Left renal pelvis (tissue), 4 donors: ENCODE data around the gene CNOT6L. TPM values are rescaled to one million over a fixed set of nuclear protein-coding genes. Genes with fewer than 3 reads are reported as not detected.

Experiments used
- DNase-seq, 4 donors: peaks; one replicate each; pipeline ENCODE4 v3.0.0-alpha.2; 2013; ENCODE audit warnings: low read depth in 4 of 4, low spot score in 3 of 4
- polyA plus RNA-seq, 4 donors: library from polyadenylated mRNA; unstranded; fragments of 120-200 nt; gene quantifications; one replicate each; pipeline ENCODE4 v1.2.1, GENCODE V29; 2013; ENCODE audit not compliant: insufficient read length in 4 of 4

Gene CNOT6L
- polyA plus RNA-seq, 4 donors, result 20.6 to 40.9 (median 35.1) TPM

- DNase-seq, result no peak
Observed at GRCh38 chr4:77715414-77716290, 103.5 kb downstream of the CNOT6L start.

GRCh38 chr4:77714514-77714913 is 104.7 kb downstream of the CNOT6L start:
- DNase-seq, result no peak

DNA sequence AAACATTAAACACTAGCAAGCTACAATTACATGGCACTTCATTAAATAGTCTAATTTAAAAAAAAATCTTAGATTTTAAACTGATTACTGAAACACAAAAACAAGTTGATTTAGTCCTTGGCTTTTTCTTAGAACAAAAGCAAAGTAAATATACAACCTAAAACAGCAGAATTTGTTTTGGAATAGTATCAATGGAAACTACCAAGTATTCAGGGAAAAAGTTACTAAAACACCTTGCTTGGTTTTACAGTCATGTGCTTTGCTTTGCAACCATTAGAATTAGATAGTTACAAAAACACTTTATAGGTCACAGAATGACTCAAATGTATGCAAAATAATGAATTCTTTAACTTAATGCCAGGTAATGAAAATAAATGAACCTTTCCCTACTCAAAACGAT is 105.3 kb downstream of the CNOT6L start:
- no peak for DNase-seq

DNA sequence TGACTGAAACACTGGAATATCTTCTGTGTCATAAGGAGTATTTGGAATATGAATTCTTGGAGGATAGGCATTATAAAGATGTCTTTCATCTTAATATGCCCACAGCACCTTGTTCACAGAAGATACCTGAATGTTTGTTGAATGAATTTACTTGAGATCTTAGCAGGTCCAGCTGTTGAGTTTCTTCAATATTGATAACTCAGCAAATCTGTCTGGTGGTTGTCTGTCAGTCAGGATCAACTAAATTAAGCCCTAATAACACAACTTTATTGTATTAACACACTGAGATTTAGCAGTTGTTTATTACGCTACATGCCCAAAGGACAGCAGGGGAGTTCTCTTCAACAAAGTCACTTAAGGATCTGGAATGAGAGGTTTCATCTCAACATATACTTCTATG is 106.5 kb downstream of the CNOT6L start:
- no peak for DNase-seq

- DNase-seq, result no peak
Observed at GRCh38 chr4:77711469-77711868, 107.7 kb downstream of the CNOT6L start.

DNA sequence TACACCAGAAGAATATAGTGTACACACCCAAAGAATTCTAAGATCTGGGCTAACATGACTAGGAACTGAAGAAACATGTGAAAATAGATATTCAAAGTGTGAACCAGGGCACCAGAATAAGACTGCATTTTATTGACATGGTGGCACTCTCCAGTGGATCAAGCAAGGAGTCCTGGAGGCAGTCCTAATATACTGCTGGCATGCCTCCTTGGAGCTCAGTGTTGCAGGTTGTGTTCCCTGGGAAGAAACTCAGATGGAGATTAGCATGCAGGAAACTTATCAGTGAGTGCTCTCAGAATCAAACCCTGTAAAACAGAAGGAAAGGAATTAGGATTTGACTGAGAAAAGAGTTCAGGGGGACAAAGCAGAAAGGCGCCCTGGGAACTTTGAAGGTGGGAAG is 108.5 kb downstream of the CNOT6L start:
- DNase-seq, result no peak

DNA sequence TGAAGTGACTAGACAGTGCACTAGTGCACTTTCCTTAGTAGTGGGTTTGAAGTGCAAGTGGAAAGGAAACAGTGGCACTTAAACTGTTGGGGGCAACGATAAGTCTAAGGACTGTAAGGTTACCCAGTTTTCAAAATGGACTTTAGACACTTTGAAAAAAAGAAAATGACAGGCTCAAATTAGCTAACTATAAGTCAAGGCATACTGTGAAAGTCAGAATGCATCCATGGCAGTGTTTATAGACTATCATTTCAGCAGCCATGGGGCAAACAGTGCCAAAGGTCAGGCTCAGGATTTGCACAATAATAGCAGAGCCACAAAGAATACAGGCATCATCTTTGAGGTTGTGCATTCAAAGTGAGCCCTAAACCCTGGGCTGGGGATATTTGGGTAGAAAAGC is 109.1 kb downstream of the CNOT6L start:
- no peak for DNase-seq

GRCh38 chr4:77706717-77707116 is 112.5 kb downstream of the CNOT6L start:
- no peak for DNase-seq

GRCh38 chr4:77703666-77704065 is 115.5 kb downstream of the CNOT6L start:
- no peak for DNase-seq

DNA sequence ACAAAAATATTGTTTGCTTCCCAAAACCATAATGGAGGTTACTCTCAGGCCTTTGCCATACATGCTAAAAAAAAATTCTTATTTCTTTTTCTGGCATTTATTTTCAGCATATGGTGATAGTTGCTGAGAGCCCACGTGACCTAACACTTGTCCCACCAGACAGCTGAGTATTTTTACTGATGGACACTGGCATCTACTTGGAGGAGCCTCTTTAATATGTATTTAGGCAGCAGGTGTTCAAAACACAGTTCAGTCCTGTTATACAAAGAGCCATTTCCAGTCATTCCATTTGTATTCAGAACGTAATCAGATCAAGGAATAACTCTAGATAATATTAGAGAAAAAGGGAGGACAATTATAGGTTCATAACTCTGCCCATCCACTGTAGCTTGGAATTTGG is 118.0 kb downstream of the CNOT6L start:
- no peak for DNase-seq

DNA sequence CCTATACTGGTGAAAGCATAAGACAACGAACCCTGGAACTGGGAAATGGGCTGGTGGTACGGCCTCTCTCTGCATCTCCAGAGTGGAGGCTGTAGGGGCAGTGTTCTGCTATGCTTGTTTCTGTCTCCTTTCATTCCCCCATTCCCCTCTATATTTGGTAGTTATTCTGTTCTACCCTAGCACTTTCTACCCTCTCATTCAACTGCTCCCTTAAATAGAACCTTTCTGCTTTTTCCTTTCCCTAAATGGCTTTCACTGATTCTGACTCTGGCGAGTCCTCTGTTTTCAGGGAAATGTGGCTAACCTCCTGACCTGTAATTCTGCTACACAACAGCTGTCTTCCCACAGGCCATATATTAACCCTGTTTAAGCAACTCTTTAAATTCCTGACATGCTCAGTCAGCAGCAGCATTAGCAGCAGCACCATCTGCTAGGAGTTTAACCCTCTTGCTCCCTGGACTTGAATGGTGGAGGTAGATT is 119.4 kb downstream of the CNOT6L start:
- DNase-seq, result peak; percentile 64 to 75 (median 68)

- no peak for DNase-seq
Observed at GRCh38 chr4:77697860-77698590, 121.1 kb downstream of the CNOT6L start.

DNA sequence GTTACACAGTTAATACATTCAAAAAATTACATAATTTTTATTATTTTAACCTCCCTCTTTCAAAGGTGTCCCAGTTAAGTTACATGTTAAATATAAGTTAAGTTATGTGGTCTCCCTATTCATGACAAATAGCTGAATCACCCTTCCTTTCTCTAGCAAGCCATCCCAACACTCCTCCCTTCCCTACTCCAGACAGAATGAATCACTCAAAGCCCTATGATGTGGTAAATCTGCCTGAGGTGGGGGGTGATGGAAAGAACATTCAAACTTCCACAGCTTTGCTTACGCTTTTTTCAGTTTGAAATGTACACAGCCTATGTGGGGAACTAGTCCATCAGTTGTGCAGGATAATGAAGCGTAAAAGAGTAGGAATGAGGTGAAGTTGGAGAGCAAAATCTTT is 123.4 kb downstream of the CNOT6L start:
- DNase-seq, result no peak

DNA sequence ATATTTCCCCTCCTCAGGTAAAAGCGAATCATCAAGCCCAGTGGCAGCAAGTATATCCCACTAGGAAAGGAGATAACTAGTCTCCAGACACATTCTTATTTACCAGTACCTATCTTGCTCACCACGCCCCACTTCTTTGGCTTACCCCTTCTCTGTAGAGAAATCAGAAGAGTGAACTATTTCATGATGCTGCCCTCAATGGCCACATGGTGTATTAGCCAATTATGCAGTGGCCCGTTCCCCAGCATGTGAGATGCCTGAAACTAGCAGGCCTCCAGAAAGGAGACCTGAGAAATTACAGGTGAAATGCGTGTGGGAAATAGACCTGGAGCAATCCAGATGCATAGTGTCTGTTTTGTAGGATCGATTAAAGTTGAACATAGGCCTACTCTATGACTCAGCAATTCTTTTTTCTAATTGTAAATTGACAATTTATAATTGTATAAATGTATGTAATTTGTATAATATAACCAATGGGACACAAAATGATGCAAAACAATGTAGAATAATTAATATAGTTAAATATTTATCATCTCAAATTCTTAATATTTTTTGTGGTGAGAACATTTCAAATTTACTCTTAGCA is 126.2 kb downstream of the CNOT6L start:
- no peak for DNase-seq

GRCh38 chr4:77681792-77682191 is 137.4 kb downstream of the CNOT6L start:
- DNase-seq, result no peak

DNA sequence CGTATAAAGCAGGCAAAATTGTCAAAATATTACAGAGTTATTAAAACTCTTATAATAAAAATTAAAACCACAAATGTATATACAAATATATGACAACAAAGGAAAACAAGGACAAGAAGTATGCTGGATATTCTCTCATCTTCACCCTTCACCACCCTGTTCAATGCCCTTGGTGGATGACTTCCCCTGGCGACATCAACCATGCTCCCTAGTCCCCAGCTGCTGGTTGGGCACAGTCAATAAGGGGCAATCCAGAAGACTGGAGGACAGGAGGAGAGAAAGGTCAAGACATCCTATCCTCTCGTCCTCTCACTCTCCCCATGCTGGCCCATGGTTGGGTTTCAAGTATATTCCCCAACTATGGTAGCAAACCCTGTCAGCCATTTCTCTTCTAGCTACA is 142.3 kb downstream of the CNOT6L start:
- DNase-seq, result no peak

DNA sequence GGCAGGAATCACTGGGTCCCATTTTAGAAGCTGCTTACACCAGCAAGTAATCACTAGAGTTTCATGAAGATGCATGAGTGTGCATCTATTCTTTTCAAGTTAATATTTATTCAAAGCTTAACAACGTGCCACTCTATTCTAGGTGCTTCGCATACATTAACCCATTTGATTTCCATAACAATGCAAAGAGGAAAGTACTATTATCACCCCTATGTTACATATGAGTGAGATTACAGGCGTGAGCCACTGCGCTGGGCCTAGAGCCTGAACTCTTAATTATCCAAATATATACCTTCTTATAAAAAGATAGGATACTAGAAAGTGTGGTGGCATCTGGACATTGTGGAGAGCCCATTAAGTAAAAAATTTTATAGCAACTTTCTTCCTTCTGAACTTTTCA is 148.1 kb downstream of the CNOT6L start:
- DNase-seq, result no peak

DNA sequence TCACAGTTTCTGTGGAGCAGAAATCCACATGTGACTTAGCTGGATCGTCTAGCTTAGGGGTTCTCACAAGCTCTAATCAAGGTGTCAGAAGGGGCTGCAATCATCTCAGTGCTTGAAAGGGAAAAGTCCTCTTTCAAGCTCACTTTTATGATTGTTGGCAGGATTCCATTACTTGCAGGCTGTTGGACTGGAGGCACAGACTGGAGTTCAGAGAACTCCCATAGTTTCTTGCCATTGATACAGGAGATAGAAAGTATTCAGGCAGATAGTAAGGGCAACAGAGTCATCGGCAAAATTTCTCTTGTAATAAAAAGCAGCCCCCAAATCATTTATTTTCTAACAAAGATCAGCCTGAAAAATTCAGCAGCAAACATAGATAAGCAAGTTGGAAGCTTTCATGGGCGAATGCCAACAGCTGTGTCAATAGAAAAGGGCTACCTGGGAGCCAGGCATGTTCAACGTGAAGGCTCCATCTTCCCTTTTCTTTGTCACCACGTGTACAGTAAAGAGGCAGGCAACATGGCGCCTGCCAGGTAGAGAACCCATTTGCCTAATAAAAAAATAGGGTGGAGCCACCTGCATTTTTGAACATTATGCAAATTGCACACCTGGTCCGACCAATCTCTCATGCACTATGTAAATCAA is 149.1 kb downstream of the CNOT6L start:
- DNase-seq, result no peak

DNA sequence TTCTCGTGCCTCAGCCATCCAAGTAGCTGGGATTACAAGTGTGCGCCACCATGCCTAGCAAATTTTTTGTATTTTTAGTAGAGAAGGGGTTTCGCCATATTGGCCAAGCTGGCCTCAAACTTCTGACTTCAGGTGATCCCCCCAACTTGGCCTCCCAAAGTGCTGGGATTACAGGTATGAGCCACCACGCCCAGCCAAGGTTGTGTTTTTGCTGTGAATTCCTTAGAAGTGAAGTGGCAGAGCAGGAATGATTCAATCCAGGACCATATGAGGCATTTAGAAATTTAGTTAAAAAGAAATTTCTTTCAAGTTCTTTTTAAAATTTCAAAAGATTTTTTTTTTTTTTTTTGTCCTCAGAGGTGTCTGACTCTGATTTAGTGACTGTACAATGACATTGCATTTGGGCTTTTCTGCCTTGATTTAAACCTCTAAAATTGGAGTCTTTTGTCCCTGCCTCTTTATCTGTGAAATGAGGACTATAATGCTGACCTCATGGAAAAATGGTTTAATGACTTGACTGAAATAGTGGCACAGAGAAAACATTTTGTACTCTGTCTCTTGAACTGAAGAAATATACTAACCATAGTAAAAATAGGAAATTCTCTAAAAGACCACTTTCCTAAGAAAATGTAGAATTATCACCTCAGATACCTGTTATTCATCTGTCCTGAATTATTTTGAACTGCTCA is 153.6 kb downstream of the CNOT6L start:
- DNase-seq, result no peak
